Activated T-cell treated with anti-CD3 and anti-CD28 coated beads, Interleukin-2, amount 50 U/mL, for 4 hours (primary cell): ENCODE data around the gene DOCK10. TPM values are rescaled to one million over a fixed set of nuclear protein-coding genes. Genes with fewer than 3 reads are reported as not detected.

ENCODE experiments used
- ATAC-seq, 2 donors: fragments of 200-7000 bp; cut with Tn5 transposase; one replicate each; pipeline ENCODE4 v1.10.0; 2021
- DNase-seq: peaks from one replicate; pipeline ENCODE4 v3.0.0-alpha.2; 2020
- H3K27me3 Mint-ChIP-seq: one replicate; pipeline ENCODE4 v1.8.0; 2021; ENCODE audit warnings: low read depth, mixed read lengths
- H3K36me3 Mint-ChIP-seq: one replicate; pipeline ENCODE4 v1.8.0; 2022; ENCODE audit warnings: mixed read lengths; ENCODE audit not compliant: insufficient read depth
- H3K4me1 Mint-ChIP-seq: one replicate; pipeline ENCODE4 v1.8.0; 2021; ENCODE audit warnings: low read depth, mixed read lengths
- H3K4me3 Mint-ChIP-seq: one replicate; pipeline ENCODE4 v1.8.0; 2021; ENCODE audit warnings: mild to moderate bottlenecking, moderate library complexity, mixed read lengths
- H3K9me3 Mint-ChIP-seq: one replicate; pipeline ENCODE4 v1.8.0; 2021; ENCODE audit warnings: mixed read lengths
- total RNA-seq, 3 donors: library from RNA; stranded (reverse); gene quantifications; one replicate each; pipeline ENCODE4 v1.2.1, GENCODE V29; 2021

DOCK10 gene
- total RNA-seq, 3 donors from 2014 or later, result 173 to 222 (median 219) TPM

- Mint-ChIP-seq H3K4me3 (peak overlapping the region; percentile 9), H3K9me3 (peaks cover 3% of the 10 kb centered on the region), H3K27me3 (no peaks in the 10 kb centered on the region), H3K36me3 (peaks cover 3% of the 10 kb centered on the region), H3K4me1 (peaks cover 73% of the 10 kb centered on the region)
- DNase-seq (no peak), ATAC-seq (peak in 1 of 2 donors; percentile 8)
Measured at GRCh38 chr2:225013425-225014365, 28.6 kb downstream of the DOCK10 start.

- Mint-ChIP-seq H3K36me3 (peaks cover 6% of the 10 kb centered on the region), H3K9me3 (peaks cover 3% of the 10 kb centered on the region), H3K27me3 (no peaks in the 10 kb centered on the region), H3K4me3 (no peak overlapping the region), H3K4me1 (peaks cover 82% of the 10 kb centered on the region)
- DNase-seq (no peak), ATAC-seq (no peak)
Measured at GRCh38 chr2:225011585-225011984, 30.7 kb downstream of the DOCK10 start.

- H3K27me3 Mint-ChIP-seq, result no peaks in the 10 kb centered on the region
- ATAC-seq, result peak; percentile 80 to 88
- peaks cover 13% of the 10 kb centered on the region for H3K36me3 Mint-ChIP-seq
- peaks cover 88% of the 10 kb centered on the region for H3K4me1 Mint-ChIP-seq
- H3K9me3 Mint-ChIP-seq, result peaks cover 3% of the 10 kb centered on the region
- DNase-seq, result no peak
- peak overlapping the region; percentile 58 for H3K4me3 Mint-ChIP-seq
Measured at GRCh38 chr2:225010804-225011203, 31.5 kb downstream of the DOCK10 start.

GRCh38 chr2:225009768-225010167 lies 32.5 kb downstream of the DOCK10 start:
- Mint-ChIP-seq H3K9me3 (peaks cover 3% of the 10 kb centered on the region), H3K36me3 (peaks cover 15% of the 10 kb centered on the region), H3K4me3 (no peak overlapping the region), H3K4me1 (peaks cover 88% of the 10 kb centered on the region), H3K27me3 (no peaks in the 10 kb centered on the region)
- DNase-seq (no peak), ATAC-seq (no peak)

- peaks cover 90% of the 10 kb centered on the region for H3K4me1 Mint-ChIP-seq
- DNase-seq (no peak), ATAC-seq (no peak)
- no peaks in the 10 kb centered on the region for H3K27me3 Mint-ChIP-seq
- no peak overlapping the region for H3K4me3 Mint-ChIP-seq
- peaks cover 17% of the 10 kb centered on the region for H3K36me3 Mint-ChIP-seq
- H3K9me3 Mint-ChIP-seq, result peaks cover 3% of the 10 kb centered on the region
Measured at GRCh38 chr2:225008935-225009334, 33.3 kb downstream of the DOCK10 start.

- peaks cover 90% of the 10 kb centered on the region for H3K4me1 Mint-ChIP-seq
- DNase-seq, result no peak
- no peak overlapping the region for H3K4me3 Mint-ChIP-seq
- H3K27me3 Mint-ChIP-seq, result no peaks in the 10 kb centered on the region
- ATAC-seq, result no peak
- peaks cover 3% of the 10 kb centered on the region for H3K9me3 Mint-ChIP-seq
- H3K36me3 Mint-ChIP-seq, result peaks cover 21% of the 10 kb centered on the region
Measured at GRCh38 chr2:225008179-225008856, 34.0 kb downstream of the DOCK10 start.

GRCh38 chr2:225006730-225007129 lies 35.5 kb downstream of the DOCK10 start:
- DNase-seq, result no peak
- Mint-ChIP-seq H3K27me3 (no peaks in the 10 kb centered on the region), H3K4me3 (no peak overlapping the region), H3K9me3 (peaks cover 3% of the 10 kb centered on the region), H3K4me1 (peaks cover 93% of the 10 kb centered on the region), H3K36me3 (peaks cover 21% of the 10 kb centered on the region)
- peak in 1 of 2 donors; percentile 28 for ATAC-seq

GRCh38 chr2:225004597-225004996 lies 37.7 kb downstream of the DOCK10 start:
- Mint-ChIP-seq H3K9me3 (no peaks in the 10 kb centered on the region), H3K4me1 (peaks cover 89% of the 10 kb centered on the region), H3K4me3 (no peak overlapping the region), H3K27me3 (no peaks in the 10 kb centered on the region), H3K36me3 (peaks cover 18% of the 10 kb centered on the region)
- ATAC-seq (no peak), DNase-seq (no peak)

GRCh38 chr2:225002656-225003045 lies 39.6 kb downstream of the DOCK10 start:
- peaks cover 21% of the 10 kb centered on the region for H3K36me3 Mint-ChIP-seq
- H3K9me3 Mint-ChIP-seq, result no peaks in the 10 kb centered on the region
- peaks cover 85% of the 10 kb centered on the region for H3K4me1 Mint-ChIP-seq
- ATAC-seq (peak; percentile 51 to 56), DNase-seq (peak; percentile 37)
- H3K4me3 Mint-ChIP-seq, result no peak overlapping the region
- H3K27me3 Mint-ChIP-seq, result no peaks in the 10 kb centered on the region

GRCh38 chr2:225002039-225002655 lies 40.1 kb downstream of the DOCK10 start:
- Mint-ChIP-seq H3K4me1 (peaks cover 84% of the 10 kb centered on the region), H3K9me3 (no peaks in the 10 kb centered on the region), H3K36me3 (peaks cover 21% of the 10 kb centered on the region), H3K4me3 (no peak overlapping the region), H3K27me3 (no peaks in the 10 kb centered on the region)
- peak; percentile 63 to 69 for ATAC-seq
- DNase-seq, result peak; percentile 65

GRCh38 chr2:224999754-225000153 lies 42.5 kb downstream of the DOCK10 start:
- peaks cover 26% of the 10 kb centered on the region for H3K36me3 Mint-ChIP-seq
- ATAC-seq (no peak), DNase-seq (no peak)
- no peaks in the 10 kb centered on the region for H3K9me3 Mint-ChIP-seq
- peaks cover 83% of the 10 kb centered on the region for H3K4me1 Mint-ChIP-seq
- no peaks in the 10 kb centered on the region for H3K27me3 Mint-ChIP-seq
- no peak overlapping the region for H3K4me3 Mint-ChIP-seq

- no peak for ATAC-seq
- no peak for DNase-seq
- H3K4me1 Mint-ChIP-seq, result peaks cover 84% of the 10 kb centered on the region
- H3K9me3 Mint-ChIP-seq, result no peaks in the 10 kb centered on the region
- H3K36me3 Mint-ChIP-seq, result peaks cover 29% of the 10 kb centered on the region
- no peaks in the 10 kb centered on the region for H3K27me3 Mint-ChIP-seq
- no peak overlapping the region for H3K4me3 Mint-ChIP-seq
Measured at GRCh38 chr2:224999321-224999720, 42.9 kb downstream of the DOCK10 start.

GRCh38 chr2:224997802-224998201 lies 44.5 kb downstream of the DOCK10 start:
- peaks cover 80% of the 10 kb centered on the region for H3K4me1 Mint-ChIP-seq
- no peaks in the 10 kb centered on the region for H3K9me3 Mint-ChIP-seq
- ATAC-seq (peak in 1 of 2 donors; percentile 15), DNase-seq (no peak)
- H3K36me3 Mint-ChIP-seq, result peaks cover 26% of the 10 kb centered on the region
- H3K4me3 Mint-ChIP-seq, result no peak overlapping the region
- no peaks in the 10 kb centered on the region for H3K27me3 Mint-ChIP-seq

GRCh38 chr2:224995419-224995818 lies 46.8 kb downstream of the DOCK10 start:
- Mint-ChIP-seq H3K4me1 (peaks cover 79% of the 10 kb centered on the region), H3K9me3 (no peaks in the 10 kb centered on the region), H3K36me3 (peaks cover 47% of the 10 kb centered on the region), H3K4me3 (no peak overlapping the region), H3K27me3 (no peaks in the 10 kb centered on the region)
- no peak for DNase-seq
- no peak for ATAC-seq
